CD1c-positive myeloid dendritic cell (primary cell): ENCODE measurements around the gene UTS2B.

Source experiments
- DNase-seq: peaks from one replicate; pipeline ENCODE4 v3.0.0-alpha.2; 2016; ENCODE audit errors: extremely low spot score

UTS2B gene

DNA sequence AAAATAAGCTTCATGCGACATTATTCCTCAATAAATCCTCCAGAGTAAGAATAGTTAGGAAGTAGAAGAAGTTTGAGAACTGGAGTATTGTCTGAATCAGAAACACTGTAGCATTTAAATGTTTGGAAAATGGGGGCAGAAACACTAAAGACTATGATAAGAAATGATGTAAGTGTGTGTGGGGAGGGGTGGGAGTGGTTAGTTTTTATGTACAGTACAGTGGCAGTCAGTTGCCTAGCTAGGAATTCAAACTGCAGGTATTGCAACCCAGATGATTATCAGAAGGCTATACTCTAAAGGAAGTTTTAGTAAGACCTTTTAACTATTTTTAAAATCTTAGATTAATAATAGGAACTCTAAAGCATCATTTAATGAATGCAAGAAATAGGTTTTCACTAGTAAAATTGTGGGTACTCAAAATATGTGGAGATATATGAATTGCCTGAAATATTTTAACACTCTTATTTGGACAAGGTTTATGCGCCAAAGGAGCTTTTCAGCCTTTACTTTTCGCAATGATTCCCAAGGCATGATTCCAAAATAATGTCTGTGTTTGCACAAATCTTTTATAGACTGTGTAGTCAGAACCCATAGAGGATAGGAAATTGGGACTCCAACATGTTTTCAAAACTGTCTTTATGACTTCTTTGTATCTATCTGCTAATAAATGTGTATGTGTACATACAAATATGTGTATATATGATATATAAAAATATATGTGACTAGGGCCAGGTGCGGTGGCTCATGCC is 9.1 kb downstream of the UTS2B start:
- no peak for DNase-seq

DNA sequence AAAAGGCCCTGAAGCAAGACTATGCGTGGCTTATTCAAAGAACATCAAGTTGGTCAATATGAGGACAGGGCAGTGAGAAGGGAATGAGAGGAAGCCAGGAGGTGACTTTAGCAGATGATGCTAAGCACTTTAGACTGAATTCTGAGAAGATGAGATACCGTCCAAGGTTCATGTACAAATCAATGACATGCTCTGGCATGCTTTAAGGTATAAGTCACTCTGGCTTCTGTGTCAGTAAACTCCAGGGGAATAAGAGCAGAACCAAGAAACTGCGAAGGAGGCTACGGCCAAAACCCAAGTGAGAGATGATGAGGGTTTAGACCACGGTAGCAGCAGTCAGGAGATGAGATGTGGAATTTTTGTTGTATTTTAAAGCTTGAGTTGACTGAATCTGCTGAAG is 10.0 kb downstream of the UTS2B start:
- no peak for DNase-seq

DNA sequence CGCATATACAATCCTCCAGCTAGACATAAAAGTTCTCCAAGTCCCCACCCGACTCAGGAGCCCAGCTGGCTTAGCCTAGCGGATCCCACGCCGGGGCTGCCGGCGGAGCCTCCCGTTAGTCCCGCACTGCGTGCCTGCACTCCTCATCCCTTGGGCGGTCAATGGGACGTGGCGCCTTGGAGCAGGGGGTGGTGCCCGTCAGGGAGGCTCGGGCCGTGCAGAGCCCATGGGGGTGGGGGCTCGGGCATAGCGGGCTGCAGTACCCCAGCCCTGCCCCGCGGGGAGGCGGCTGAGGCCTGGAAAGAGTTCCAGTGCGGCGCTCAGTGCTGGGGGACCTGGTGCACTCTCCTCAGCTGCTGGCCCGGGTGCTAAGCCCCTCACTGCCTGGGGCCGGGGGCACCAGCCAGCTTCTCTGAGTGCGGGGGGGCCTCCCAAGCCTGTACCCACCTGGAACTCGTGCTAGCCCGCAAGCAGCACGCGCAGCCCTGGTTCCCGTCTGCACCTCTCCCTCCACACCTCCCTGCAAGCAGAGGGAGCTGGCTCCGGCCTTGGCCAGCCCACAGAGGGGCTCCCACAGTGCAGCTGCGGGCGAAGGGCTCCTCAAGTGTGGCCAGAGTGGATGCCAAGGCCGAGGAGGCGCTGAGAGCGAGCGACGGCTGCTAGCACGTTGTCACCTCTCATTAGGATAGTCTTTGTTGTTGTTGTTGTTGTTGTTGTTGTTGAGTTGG is 13.3 kb downstream of the UTS2B start:
- no peak for DNase-seq

GRCh38 chr3:191314109-191314728 is 16.1 kb downstream of the UTS2B start:
- DNase-seq, result no peak

GRCh38 chr3:191313296-191313695 is 17.0 kb downstream of the UTS2B start:
- no peak for DNase-seq

DNA sequence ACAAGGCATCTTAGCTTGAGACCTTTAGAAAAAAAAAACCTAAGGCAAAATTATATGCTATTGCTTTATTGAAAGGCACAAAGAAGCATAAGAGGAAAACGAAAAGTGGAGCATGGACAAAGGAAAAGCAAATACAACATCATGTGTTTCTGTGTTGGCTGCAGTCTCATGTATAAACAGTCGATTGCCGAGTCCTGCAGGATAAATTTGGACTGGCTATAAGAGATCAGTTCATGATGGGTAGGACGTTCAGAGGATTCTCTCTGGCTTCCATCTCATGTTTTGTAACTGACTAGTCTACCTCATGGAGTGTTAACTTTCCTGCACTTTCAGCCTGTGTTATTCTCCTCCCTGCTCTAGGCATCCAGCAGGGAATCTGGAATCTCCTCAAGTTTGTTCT is 23.0 kb downstream of the UTS2B start:
- DNase-seq, result no peak

DNA sequence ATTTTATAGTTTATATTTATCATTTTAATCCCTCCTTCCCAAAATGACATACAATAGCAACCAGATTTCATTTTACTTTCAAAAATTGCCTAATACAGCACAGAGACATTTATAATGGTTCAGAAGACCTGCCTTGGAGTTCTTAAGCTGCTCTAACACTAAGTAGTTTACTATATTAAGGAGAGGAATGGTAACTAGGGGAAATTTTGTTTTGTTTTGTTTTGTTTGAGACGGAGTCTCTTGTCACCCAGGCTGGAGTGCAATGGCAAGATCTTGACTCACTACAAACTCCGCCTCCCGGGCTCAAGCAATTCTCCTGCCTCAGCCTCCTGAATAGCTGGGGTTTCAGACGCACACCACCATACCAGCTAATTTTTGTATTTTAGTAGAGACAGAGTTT is 23.9 kb downstream of the UTS2B start:
- DNase-seq, result no peak

GRCh38 chr3:191303596-191303995 is 26.7 kb downstream of the UTS2B start:
- DNase-seq, result no peak

GRCh38 chr3:191302451-191302850 is 27.9 kb downstream of the UTS2B start:
- DNase-seq, result no peak

DNA sequence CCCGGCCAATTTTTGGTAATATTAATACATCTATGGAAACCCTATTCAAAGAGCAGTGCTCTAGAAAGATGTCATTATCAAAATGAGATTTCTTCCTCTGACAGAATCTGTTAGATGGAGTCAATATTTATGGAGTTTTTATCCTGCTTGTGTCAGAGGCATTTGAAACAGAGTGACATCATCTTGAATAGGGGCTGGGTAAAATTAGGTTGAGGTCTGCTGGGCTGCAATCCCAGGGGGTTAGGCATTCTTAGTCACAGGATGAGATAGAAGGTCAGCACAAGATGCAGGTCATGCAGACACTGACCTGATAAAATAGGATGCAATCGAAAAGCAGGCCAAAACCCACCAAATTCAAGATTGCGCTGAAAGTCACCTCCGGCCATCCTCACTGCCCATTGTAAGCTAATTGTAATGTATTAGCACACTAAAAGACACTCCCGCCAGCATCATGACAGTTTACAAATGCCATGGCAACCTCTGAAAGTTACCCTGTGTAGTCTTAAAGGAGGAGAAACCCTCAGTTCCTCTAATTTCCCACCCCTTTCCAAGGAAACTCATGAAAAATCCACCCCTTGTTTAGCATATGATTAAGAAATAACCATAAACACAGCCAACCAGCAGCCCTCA is 28.4 kb downstream of the UTS2B start:
- DNase-seq, result peak; percentile 20

GRCh38 chr3:191301017-191301416 is 29.3 kb downstream of the UTS2B start:
- DNase-seq, result peak; percentile 31

- no peak for DNase-seq
Observed at GRCh38 chr3:191300422-191300821, 29.9 kb downstream of the UTS2B start.

DNA sequence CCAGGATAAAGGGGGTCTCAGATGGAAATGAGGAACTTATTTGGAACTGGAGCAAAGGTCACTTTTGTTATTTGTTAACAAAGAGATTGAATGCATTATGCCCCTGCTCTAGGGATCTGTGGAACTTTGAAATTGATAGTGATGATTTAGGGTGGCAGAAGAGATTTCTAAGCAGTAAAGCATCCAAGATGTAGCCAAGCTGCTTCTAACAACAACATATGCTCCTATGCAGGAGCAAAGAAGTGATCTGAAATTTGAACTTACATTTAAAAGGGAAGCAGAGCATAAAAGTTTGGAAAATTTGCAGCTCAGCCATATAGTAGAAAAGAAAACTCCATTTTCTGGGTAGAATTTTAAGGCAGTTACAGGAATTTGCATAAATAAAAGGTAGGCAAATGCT is 31.5 kb downstream of the UTS2B start:
- no peak for DNase-seq

- peak; percentile 53 for DNase-seq
Observed at GRCh38 chr3:191296041-191296541, 34.2 kb downstream of the UTS2B start.

DNA sequence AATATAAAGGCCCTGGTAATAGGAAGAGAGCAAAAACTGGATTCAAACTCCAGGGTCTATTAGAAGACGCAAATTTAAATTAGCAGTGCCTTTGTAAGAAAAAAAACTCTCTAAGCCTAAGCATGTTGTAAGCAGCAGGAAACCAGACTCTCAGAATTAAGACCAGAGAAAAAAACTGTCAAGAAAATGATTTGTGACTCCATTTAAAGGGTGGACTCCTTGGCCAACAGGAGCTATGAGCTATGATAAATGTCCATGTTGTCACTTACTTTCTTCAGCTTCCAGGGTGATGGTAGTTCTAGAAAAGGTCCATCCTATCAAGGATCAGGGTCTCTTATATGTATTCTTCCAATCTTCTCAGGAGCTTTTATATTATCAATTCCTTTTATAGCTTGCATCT is 36.0 kb downstream of the UTS2B start:
- no peak for DNase-seq

GRCh38 chr3:191292243-191293015 is 37.9 kb downstream of the UTS2B start:
- DNase-seq, result peak; percentile 34

GRCh38 chr3:191290311-191291025 is 39.9 kb downstream of the UTS2B start:
- DNase-seq, result no peak

- no peak for DNase-seq
Observed at GRCh38 chr3:191283400-191283799, 46.9 kb downstream of the UTS2B start.

DNA sequence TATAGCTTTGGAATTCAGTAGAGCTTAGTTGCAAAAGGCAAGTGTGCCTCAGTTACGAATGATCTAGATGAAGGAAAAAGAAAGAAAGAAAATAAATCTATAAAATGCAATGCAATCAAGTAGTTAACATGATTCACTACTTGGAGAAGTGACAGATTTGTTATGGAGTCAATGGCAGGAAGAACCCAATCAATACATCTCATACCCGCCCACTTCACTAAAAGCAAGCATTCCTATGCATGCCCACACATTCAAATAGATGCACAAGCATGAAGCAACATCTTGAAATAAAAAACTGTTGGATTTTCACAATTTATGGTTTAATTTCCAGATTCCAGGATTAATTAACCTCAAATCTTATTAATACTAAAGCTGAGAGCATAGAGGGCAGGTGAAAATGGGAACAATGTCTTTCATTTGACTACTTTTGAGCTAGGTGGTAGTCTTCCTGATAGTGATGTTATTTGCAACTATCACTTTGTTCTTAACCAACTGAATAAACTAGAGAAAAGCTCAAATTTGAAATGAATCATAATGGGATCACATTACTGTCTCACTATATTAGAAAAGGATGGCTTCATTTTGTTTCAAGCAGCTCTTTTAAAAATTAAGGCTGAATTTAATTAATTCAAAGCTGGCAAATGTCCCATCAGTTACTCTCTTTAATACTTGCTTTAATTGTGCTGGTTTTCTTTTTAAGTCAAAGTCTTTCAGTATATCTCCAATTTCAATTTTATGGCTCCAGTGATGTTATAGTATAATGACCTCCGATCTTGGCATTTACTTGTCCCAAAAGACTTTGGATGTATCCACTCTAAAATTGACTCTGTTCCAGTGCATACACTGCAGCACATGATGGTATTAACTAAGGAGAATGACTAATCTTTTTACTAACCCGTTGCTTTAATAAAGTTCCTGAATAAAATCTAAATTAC is 47.8 kb downstream of the UTS2B start:
- no peak for DNase-seq

- no peak for DNase-seq
Observed at GRCh38 chr3:191280882-191281281, 49.4 kb downstream of the UTS2B start.
